Measurements from ENCODE around the gene ZNF644.

DNA sequence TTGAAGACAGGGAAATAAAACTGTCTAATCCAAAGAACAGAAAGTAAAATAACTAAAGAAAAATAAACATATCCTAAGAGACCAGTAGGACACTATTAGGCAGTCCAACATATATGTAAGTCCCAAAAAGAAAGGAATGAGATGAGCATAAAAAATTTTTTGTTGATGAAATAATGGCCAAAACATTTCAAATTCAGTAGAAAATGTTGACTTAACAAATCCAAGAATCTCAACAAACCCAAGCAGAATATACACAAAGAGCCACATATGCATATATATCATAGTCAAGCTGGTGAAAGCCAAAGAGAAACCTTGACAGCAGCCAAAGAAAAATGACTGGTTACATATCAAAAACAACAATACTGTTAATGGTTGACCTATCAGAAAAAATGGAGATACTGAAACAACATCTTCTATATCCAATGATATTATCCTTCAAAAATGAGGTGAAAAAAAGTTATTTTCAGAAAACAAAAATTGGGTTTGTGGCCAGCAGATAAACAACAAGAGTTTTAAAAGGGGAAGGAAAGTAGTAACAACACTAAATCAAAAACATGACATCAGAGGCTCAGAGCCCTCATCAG, 26.4 kb downstream of the ZNF644 start:
- TF ChIP-seq CTCF (IDR thresholded peaks at IDR 0.05) (no peak), EZH2 (IDR thresholded peaks at IDR 0.05) (no peak)

All from neural progenitor cell (in vitro differentiated cells).